Superior temporal gyrus (tissue), 1 donor: ENCODE measurements around the gene CTRB2.
"Not testable (repeated sequence)": the region's sequence is repeated elsewhere in the genome, so short reads cannot be mapped to it uniquely, and the experiment has no call there.

Experiments
- DNase-seq: peaks from one replicate; pipeline ENCODE4 v3.0.0-alpha.2; 2016; ENCODE audit errors: extremely low spot score

CTRB2 gene

DNA sequence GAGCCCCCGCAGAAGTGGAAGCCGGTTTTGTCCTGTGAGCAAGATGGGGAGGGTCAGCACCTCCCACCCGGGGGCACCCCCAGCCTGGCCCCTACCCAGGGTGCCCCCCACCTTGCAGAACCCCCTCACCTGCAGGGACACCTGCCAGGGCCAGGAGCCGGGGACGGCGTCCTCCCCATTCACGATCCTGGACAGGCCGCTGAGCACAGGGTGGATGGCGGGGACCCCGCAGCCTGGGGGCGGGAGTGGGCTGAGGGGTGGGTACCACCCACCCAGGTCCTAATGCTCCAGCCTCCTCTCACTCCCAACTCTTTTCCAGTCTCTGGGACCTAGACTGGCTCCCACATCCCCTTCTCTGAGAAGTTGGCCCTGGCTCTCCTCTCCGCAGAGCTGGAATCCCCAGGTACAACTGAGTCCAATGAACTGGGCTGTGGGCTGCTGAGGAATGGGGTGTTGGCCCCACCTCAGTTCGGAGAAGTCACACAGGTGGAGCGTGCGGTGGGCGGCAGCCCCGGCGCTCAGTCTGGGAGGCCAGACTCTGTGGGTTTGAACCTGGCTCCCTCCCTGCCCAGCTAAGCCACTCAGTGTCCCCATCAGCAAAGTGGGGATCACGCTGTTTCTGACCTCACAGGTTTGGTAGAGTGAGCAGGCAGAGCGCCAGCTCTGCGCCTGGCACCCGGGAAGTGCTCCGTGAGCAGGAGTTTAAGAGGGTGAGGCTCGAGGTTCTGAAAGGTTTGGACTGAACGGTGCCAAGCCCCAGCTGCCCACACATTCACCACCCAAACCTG lies 806 bp downstream of the CTRB2 start:
- DNase-seq, result not testable (repeated sequence)

DNA sequence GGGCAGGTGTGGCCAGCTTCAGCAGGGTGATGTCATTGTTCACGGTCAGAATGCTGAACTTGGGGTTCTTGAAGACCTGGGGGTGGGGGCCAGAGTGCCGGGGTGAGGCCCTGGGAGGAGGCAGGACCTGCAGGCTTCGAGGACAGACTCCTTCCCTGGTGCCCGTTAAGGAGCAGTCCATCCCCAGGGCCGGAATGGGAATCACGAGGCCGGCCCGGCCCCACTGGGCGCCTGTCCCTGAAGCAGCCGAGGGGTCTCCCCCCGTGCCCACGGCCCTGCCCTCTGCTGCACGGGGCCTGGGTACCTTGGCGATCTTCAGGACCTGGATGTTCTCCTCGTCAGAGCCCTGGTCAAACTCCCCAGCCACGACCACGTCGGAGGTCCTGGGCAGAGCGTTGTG lies 1.5 kb downstream of the CTRB2 start:
- not testable (repeated sequence) for DNase-seq

- not testable (repeated sequence) for DNase-seq
Observed at GRCh38 chr16:75204905-75205304, 2.1 kb downstream of the CTRB2 start.

DNA sequence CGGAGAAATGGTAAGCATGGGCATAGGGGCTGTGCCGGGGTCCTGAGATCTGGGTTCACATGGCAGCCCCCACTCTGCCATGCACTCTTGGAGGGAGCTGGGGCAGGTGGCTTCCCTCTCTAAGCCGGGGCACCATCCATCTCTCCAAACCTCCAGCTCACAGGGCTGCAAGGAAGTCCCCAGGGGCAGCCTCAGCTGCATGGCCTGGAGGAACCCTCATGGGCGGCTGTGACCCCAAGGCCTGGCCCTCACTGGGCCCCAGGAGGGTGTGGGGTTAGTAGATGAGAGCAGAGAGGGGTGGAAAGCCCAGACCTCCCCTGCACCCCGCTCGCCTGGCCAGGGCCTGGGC lies 2.6 kb downstream of the CTRB2 start:
- DNase-seq, result no peak

DNA sequence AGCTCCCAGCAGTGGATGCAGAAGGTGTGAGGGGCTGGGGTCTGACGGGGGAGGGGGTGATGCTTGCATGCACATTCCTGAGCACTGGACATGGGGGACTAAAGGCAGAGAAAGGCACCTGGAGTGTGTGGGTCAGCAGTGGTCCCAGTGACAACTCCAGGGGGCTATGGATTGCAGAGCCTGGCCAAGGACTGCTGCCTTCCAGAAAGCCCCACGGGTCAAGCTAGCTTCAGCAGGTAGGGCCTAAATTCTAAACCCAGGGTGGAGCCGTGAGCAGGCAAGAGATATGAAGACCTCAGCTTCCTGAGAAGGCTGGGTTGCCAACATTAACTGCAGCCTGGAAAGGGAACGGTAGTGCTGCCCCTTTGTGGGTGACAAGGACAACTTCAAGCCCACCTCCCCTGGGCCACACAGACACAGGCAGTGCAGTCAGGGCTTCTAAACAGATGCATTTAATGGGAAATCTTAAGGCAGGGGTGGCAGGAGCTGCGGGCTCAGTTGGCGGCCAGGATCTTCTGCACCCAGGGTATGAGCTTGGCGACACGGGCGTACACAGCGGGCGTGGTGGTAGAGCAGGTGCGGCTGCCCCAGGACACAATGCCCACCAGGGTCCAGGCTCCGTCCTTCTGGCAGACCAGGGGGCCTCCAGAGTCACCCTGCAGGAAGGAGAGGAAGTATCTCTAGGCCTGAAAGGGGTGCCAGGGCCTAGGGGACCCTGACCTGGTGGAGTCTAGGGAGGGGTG lies 3.1 kb downstream of the CTRB2 start:
- no peak for DNase-seq

GRCh38 chr16:75203096-75203495 lies 3.9 kb downstream of the CTRB2 start:
- no peak for DNase-seq

- no peak for DNase-seq
Observed at GRCh38 chr16:75202069-75202590, 4.8 kb downstream of the CTRB2 start.

- DNase-seq, result no peak
Observed at GRCh38 chr16:75198135-75198600, 8.8 kb downstream of the CTRB2 start.

- DNase-seq, result no peak
Observed at GRCh38 chr16:75197522-75198134, 9.3 kb downstream of the CTRB2 start.

DNA sequence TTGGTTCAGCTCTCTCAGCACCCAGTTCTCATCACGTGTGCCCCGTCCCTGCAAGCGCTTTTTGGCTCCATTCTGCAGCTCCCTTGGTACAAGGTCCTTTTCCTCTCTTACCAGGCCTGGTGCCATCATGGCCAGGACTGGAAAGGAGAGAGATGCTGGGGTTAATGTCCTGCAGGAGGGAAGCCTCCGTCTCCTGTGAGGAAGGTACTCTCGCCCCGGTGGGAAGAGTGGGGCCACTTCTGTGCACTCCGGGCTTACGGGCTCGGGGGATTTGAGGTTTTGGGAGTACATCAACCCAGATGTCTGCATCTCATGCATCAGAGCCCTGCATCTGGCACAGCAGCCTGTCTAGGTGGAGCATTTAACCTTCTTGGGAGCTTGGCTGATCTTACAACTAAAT lies 10.1 kb downstream of the CTRB2 start:
- no peak for DNase-seq

GRCh38 chr16:75195811-75196790 lies 10.9 kb downstream of the CTRB2 start:
- DNase-seq, result no peak

GRCh38 chr16:75193730-75194444 lies 13.1 kb downstream of the CTRB2 start:
- DNase-seq, result no peak

- DNase-seq, result no peak
Observed at GRCh38 chr16:75193265-75193650, 13.7 kb downstream of the CTRB2 start.

- no peak for DNase-seq
Observed at GRCh38 chr16:75192606-75193264, 14.2 kb downstream of the CTRB2 start.

GRCh38 chr16:75189638-75190245 lies 17.2 kb downstream of the CTRB2 start:
- no peak for DNase-seq

DNA sequence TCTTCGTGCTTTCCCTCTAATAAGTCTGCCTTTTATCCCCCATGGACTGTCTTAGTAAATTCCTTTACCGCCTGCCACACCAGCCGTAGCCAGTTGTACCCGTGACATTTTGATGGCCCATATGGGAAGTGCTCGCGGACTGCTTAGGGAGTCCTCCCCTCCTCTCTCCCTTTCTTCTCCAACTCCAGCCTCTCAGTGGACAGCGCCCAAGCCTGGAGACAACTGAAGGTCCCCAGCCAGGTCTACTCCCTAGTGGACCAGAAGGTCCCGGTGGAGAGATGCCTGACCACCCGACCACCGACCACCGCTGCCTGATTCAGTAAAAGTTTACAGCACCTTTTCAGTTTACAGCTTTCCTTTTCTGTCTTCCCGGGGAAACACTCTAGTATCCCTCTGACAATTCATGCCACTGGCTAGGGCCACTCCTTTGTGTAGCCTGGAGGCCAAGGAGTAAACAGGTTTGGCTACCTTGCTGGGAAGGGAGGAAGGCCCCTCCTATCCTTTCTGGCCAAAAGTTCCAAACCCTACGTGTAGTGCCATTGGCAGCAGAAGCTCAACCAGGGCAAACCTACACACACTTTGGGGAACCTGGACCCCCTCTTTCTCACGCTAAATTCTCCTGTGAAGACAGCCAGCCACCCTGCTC lies 18.0 kb downstream of the CTRB2 start:
- DNase-seq, result no peak

DNA sequence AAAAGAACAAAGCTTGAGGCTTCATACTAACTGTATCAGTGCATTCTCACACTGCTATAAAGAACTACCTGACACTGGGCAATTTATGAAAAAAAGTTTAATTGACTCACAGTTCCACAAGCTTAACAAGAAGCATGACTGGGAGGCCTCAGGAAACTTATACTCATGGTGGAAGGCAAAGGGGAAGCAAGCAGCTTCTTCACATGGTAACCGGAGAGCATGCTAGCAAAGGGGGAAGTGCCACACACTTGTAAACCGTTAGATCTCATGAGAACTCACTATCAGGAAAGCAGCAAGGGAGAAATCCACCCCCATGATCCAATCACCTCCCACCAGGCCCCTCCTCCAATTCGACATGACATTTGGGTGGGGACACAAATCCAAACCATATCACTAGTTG lies 25.3 kb downstream of the CTRB2 start:
- DNase-seq, result no peak

- no peak for DNase-seq
Observed at GRCh38 chr16:75179208-75179607, 27.8 kb downstream of the CTRB2 start.

GRCh38 chr16:75176926-75177325 lies 30.0 kb downstream of the CTRB2 start:
- no peak for DNase-seq
